K562 (cell line): ENCODE measurements around the gene DPRX. TPM values are rescaled to one million over a fixed set of nuclear protein-coding genes. Genes with fewer than 3 reads are reported as not detected.

ENCODE experiments used
- ATAC-seq: fragments of 200-7000 bp; cut with Tn5 transposase; 3 replicates; pipeline ENCODE4 v1.9.1; 2020; ENCODE audit warnings: moderate library complexity
- BruUV-seq: library from RNA; stranded (reverse); fragments of 400-500 nt; replicated peaks from 2 replicates; lab custom pipeline; 2021; lab: Mats Ljungman, UMichigan
- CTCF ChIA-PET: fragments of 300-600 bp; formaldehyde crosslinking; extraction: SDS; loops from one replicate; lab custom pipeline; 2021; ENCODE audit warnings: low intra/inter-chr PET ratio; lab: Yijun Ruan, JAX
- POLR2A ChIA-PET: fragments of 300-600, 350-650 bp; sonication (Branson Sonifier 250); formaldehyde crosslinking; extraction: SDS; loops from one replicate; lab custom pipeline; 2021; ENCODE audit warnings: antibody characterized with exemption, inconsistent platforms; lab: Yijun Ruan, JAX
- DNase-seq, 4 experiments: peaks; one replicate each; pipeline versions ENCODE4 v3.0.0 to v3.0.0-alpha.2; 2011 to 2018; ENCODE audit warnings: low spot score in 3 of 4, mixed read lengths in 3 of 4; ENCODE audit errors: extremely low read depth in 1 of 4
- FAIRE-seq: peaks from 2 replicates; lab custom pipeline; 2011; peaks lifted over from hg19 to GRCh38; lab: Jason Lieb, UNC
- H2AFZ ChIP-seq: 2 replicates; pipeline ENCODE4 v1.6.0; 2011; ENCODE audit warnings: low read depth, low read length, control low read depth, inconsistent platforms
- H3K27ac ChIP-seq: fragments of 200-600 bp; 3 replicates; pipeline ENCODE4 v1.8.0; 2011; ENCODE audit warnings: low read depth, mild to moderate bottlenecking, control low read depth, inconsistent platforms, low read length, moderate library complexity, mixed read lengths; ENCODE audit errors: extremely low read depth
- H3K27me3 ChIP-seq, 2 experiments: fragments of 300-600 bp in 1 of 2; 2 replicates in 1 of 2; 3 replicates in 1 of 2; pipeline versions ENCODE4 v1.6.0 to v1.8.0; 2011; ENCODE audit warnings: inconsistent platforms in 2 of 2, low read length in 2 of 2, mild to moderate bottlenecking in 1 of 2, mixed read lengths in 1 of 2, moderate library complexity in 1 of 2; ENCODE audit not compliant: control insufficient read depth in 2 of 2, insufficient read depth in 2 of 2
- H3K36me3 ChIP-seq: fragments of 300-600 bp; 3 replicates; pipeline ENCODE4 v1.8.0; 2011; ENCODE audit warnings: mild to moderate bottlenecking, low read length, inconsistent platforms; ENCODE audit not compliant: control insufficient read depth, insufficient read depth
- H3K4me1 ChIP-seq, 2 experiments: fragments of 200-600 bp in 1 of 2; replicated peaks in 1 of 2; 2 replicates in 1 of 2; 3 replicates in 1 of 2; pipeline versions ENCODE4 v1.5.1 to v1.8.0; 2011; ENCODE audit warnings: inconsistent platforms in 2 of 2, low read length in 2 of 2, mild to moderate bottlenecking in 1 of 2, mixed read lengths in 1 of 2, moderate library complexity in 1 of 2; ENCODE audit not compliant: control insufficient read depth in 2 of 2, insufficient read depth in 2 of 2
- H3K4me2 ChIP-seq: 2 replicates; pipeline ENCODE4 v1.6.1; 2011; ENCODE audit warnings: low read length, control low read depth, inconsistent platforms, mixed read lengths; ENCODE audit not compliant: insufficient read depth
- H3K4me3 ChIP-seq: fragments of 200-600 bp; sonication (generic), shearing (Covaris generic); 2 replicates; pipeline ENCODE4 v1.5.1; 2016; ENCODE audit warnings: control low read depth, inconsistent platforms
- H3K79me2 ChIP-seq: fragments of 200-600 bp; 3 replicates; pipeline ENCODE4 v1.8.0; 2011; ENCODE audit warnings: low read length, inconsistent platforms; ENCODE audit not compliant: control insufficient read depth, insufficient read depth
- H3K9ac ChIP-seq, 2 experiments: 2 replicates each; pipeline versions ENCODE4 v1.6.0 to v1.6.1; 2011; ENCODE audit warnings: low read depth in 2 of 2, low read length in 2 of 2, control low read depth in 1 of 2, inconsistent platforms in 1 of 2, mild to moderate bottlenecking in 1 of 2, mixed read lengths in 1 of 2; ENCODE audit not compliant: insufficient read depth in 1 of 2
- H3K9me1 ChIP-seq: one replicate; pipeline ENCODE4 v1.6.0; 2011; ENCODE audit warnings: inconsistent platforms, mild to moderate bottlenecking, low read length, moderate library complexity; ENCODE audit not compliant: control insufficient read depth, insufficient read depth
- H3K9me3 ChIP-seq: replicated peaks from 2 replicates; pipeline ENCODE4 v1.5.1; 2011; ENCODE audit warnings: low read depth, low read length, inconsistent platforms; ENCODE audit not compliant: control insufficient read depth, insufficient read depth
- H4K20me1 ChIP-seq: replicated peaks from 2 replicates; pipeline ENCODE4 v1.6.1; 2011; ENCODE audit warnings: low read length, inconsistent platforms, mixed read lengths; ENCODE audit not compliant: control insufficient read depth, insufficient read depth
- E2F8 ChIP-seq: fragments of 450-650 bp; IDR thresholded peaks from 2 replicates; pipeline ENCODE4 v1.7.1; 2018; ENCODE audit warnings: mild to moderate bottlenecking, low read depth; ENCODE audit not compliant: partially characterized antibody
- ESRRA ChIP-seq: fragments of 450-650 bp; IDR thresholded peaks from 2 replicates; pipeline ENCODE4 v1.6.1; 2014; ENCODE audit warnings: low read depth, mild to moderate bottlenecking, moderate library complexity, borderline replicate concordance
- FUS ChIP-seq: fragments of 200-400 bp; formaldehyde crosslinking; optimal IDR thresholded peaks from 2 replicates; pipeline ENCODE3; 2017; ENCODE audit warnings: low read depth, low read length
- HDAC2 ChIP-seq: fragments of 450-650 bp; IDR thresholded peaks from 2 replicates; pipeline ENCODE4 v1.6.1; 2016; ENCODE audit warnings: mild to moderate bottlenecking
- IRF1 ChIP-seq: sonication (generic); formaldehyde crosslinking; IDR thresholded peaks from 2 replicates; pipeline ENCODE4 v1.8.0; 2022; ENCODE audit warnings: missing genetic modification reagents, mild to moderate bottlenecking, borderline replicate concordance
- NCOR1 ChIP-seq: fragments of 450-650 bp; IDR thresholded peaks from 2 replicates; pipeline ENCODE4 v1.6.1; 2016; ENCODE audit warnings: mild to moderate bottlenecking, moderate library complexity
- SMARCC2 ChIP-seq: fragments of 450-650 bp; IDR thresholded peaks from 2 replicates; pipeline ENCODE4 v1.6.1; 2017; ENCODE audit warnings: antibody characterized with exemption, moderate library complexity, mild to moderate bottlenecking, low read depth
- ZBTB40 ChIP-seq, 2 experiments: fragments of 450-650 bp in 1 of 2; sonication (generic) in 1 of 2; formaldehyde crosslinking in 1 of 2; IDR thresholded peaks; 2 replicates each; pipeline versions ENCODE4 v1.7.1 to v1.9.0; 2016 to 2022; ENCODE audit warnings: inconsistent platforms in 1 of 2, mild to moderate bottlenecking in 1 of 2, missing genetic modification reagents in 1 of 2
- WGBS: fragments of 100-300 bp; shearing (Covaris generic); methylation state at CpG from one replicate; pipeline ENCODE4 v1.1.6; 2016; ENCODE audit warnings: low coverage, mixed read lengths; ENCODE audit not compliant: insufficient coverage; ENCODE audit errors: missing lambda C conversion rate; 5-methylcytosine and 5-hydroxymethylcytosine counted together
- in situ Hi-C: fragments of 300-500 bp; cut with MboI; formaldehyde crosslinking; loops from 4 replicates; pipeline ENCODE4 v1.15.0; 2018; ENCODE audit warnings: inconsistent platforms, mixed read lengths
- intact Hi-C: fragments of 100-400 bp; cut with micrococcal nuclease; formaldehyde crosslinking; loops from 2 replicates; pipeline ENCODE4 v1.14.2; 2022
- polyA plus RNA-seq, 8 experiments: library from polyadenylated mRNA; depleted of rRNA in 4 of 8; stranded (reverse) in 5 of 8; unstranded in 3 of 8; fragments of >200 nt; fragmentation: Nextera tagmentation in 2 of 8; fragmentation: Illumina TruSeq in 1 of 8; extraction: Ambion mirVana in 2 of 8; extraction: Trizol in 1 of 8; gene quantifications; 2 replicates each; pipeline versions ENCODE4 v1.2.1 to v1.2.3, GENCODE V29; 2011 to 2014; ENCODE audit warnings: inconsistent platforms in 1 of 8, missing spikeins in 1 of 8
- total RNA-seq, 7 experiments: library from RNA; depleted of rRNA in 6 of 7; stranded (reverse); fragments of >200 nt in 6 of 7; fragmentation: Illumina TruSeq in 2 of 7; extraction: Trizol in 2 of 7; gene quantifications; 2 replicates each; pipeline versions ENCODE4 v1.2.1 to v1.2.3, GENCODE V29; 2011 to 2021; ENCODE audit warnings: low replicate concordance in 1 of 7

DPRX gene
- total and polyA plus RNA-seq, 9 of the 15 experiments (the other 6 are each of a cell fraction or from before 2014, with no cell fraction given) = not detected

GRCh38 chr19:53583181-53583580, 48.6 kb upstream of the DPRX start:
- DNase-seq (no peak), ATAC-seq (no peak)
- TF ChIP-seq ESRRA (no peak), IRF1 (no peak), FUS (no peak), HDAC2 (no peak), NCOR1 (no peak), ZBTB40 (IDR thresholded peaks at IDR 0.05) (no peak), ZBTB40 (CRISPR knock-in tag; IDR thresholded peaks at IDR 0.05) (no peak), E2F8 (no peak), SMARCC2 (no peak)

More at GRCh38 chr19:53583181-53583580, 48.6 kb upstream of the DPRX start:
- H3K27me3 ChIP-seq = peaks cover 0 to 5% of the 10 kb centered on the region in 2 experiments; a peak in 1 of 5 replicates
- H3K79me2 ChIP-seq = no peaks in the 10 kb centered on the region
- H3K9ac ChIP-seq = no peak overlapping the region
- in situ Hi-C loops (no loop called here), intact Hi-C loops (no loop called here)
- no peaks in the 10 kb centered on the region for H3K9me3 ChIP-seq
- H3K4me2 ChIP-seq = no peak overlapping the region
- H3K4me3 ChIP-seq = no peak overlapping the region
- no TSS peak for BruUV-seq
- CTCF ChIA-PET = no interaction called here
- no peaks in the 10 kb centered on the region for H3K9me1 ChIP-seq
- WGBS = 0% methylated on average over 3 of the region's 3 CpGs
- FAIRE-seq = no peak
- H2AFZ ChIP-seq = no peak overlapping the region
- H3K4me1 ChIP-seq = no peaks in the 10 kb centered on the region
- POLR2A ChIA-PET = no interaction called here
- no peaks in the 10 kb centered on the region for H3K36me3 ChIP-seq
- H3K27ac ChIP-seq = no peak overlapping the region
- H4K20me1 ChIP-seq = no peaks in the 10 kb centered on the region
